Cardiac fibroblast (primary cell): ENCODE data around the gene STAT6.
A peak's percentile ranks its signal among the peaks of the same experiment; 100 is the strongest.

ENCODE experiments used
- DNase-seq, 2 donors: peaks; one replicate each; pipeline versions ENCODE4 v3.0.0 to v3.0.0-alpha.2; 2010; ENCODE audit warnings: low read depth in 2 of 2
- H3K4me3 ChIP-seq, 2 donors: replicated peaks in 1 of 2; 1 replicate in 1 of 2; 2 replicates in 1 of 2; pipeline ENCODE4 v1.5.1; 2011; ENCODE audit warnings: low read depth in 2 of 2, low read length in 2 of 2, mild to moderate bottlenecking in 2 of 2, moderate library complexity in 1 of 2
- TF ChIP-seq, protein P1 (sequence below): IDR thresholded peaks from one replicate; pipeline ENCODE4 v1.5.1; 2011; ENCODE audit warnings: low read depth, mild to moderate bottlenecking, low read length, inconsistent platforms

STAT6 gene

DNA sequence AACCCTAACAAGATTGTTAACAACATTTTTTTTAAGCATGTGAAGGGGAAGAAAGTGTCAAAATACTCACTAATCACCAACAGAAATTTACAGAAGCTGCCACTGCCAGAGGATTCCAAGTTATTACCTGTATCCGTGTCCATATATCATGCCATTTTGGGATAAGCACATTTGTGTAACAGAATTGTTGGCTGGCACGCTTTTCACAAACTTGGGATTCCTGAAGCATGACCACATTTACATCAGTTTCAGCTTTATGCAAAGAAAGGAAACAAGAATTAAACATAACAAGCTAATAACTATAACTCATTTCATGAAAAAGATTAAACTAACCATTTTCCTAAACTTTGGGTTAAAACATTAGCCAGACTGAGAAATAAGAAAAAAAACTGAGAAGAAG lies 38.5 kb downstream of the STAT6 start:
- peak in 1 of 2 donors; percentile 21 for DNase-seq
- TF ChIP-seq, protein P1, sequence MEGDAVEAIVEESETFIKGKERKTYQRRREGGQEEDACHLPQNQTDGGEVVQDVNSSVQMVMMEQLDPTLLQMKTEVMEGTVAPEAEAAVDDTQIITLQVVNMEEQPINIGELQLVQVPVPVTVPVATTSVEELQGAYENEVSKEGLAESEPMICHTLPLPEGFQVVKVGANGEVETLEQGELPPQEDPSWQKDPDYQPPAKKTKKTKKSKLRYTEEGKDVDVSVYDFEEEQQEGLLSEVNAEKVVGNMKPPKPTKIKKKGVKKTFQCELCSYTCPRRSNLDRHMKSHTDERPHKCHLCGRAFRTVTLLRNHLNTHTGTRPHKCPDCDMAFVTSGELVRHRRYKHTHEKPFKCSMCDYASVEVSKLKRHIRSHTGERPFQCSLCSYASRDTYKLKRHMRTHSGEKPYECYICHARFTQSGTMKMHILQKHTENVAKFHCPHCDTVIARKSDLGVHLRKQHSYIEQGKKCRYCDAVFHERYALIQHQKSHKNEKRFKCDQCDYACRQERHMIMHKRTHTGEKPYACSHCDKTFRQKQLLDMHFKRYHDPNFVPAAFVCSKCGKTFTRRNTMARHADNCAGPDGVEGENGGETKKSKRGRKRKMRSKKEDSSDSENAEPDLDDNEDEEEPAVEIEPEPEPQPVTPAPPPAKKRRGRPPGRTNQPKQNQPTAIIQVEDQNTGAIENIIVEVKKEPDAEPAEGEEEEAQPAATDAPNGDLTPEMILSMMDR: no peak
- H3K4me3 ChIP-seq: no peak overlapping the region

DNA sequence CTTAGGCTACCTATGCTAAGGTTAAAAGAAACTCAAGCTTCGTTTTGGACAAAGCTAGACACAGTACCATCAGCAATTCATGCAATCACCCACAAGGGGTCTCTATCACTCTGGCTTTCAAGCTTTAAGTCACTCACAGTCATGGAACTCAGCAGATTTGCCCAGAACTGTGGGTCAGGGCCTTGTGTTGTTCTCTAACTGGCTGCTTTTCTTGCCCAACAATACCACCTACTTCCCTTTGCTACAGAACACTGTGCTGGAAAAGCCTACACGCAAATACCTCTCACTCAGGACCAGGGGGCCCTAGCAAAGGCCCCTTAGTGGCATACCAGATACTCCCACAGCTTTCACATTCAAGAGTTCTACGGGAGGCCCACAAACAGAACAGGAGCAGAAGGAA lies 41.6 kb downstream of the STAT6 start:
- H3K4me3 ChIP-seq: no peak overlapping the region
- DNase-seq: peak; percentile 91 to 96

DNA sequence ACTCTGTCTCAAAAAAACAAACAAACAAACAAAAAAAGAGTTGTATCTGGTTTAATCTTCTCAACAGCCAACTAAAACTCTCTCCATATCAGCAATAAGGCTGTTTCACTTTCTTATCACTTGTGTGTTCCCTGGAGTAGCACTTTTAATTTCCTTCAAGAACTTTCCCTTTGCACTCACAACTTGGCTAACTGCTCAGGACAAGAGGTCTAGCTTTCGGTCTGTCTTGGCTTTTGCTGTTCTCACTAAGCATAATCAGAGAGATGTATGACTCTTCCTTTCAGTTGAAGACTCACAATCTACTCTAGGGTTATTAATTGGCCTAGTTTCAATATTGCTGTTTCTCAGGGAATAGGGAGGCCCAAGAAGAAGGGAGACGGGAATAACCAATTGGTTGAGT lies 44.9 kb downstream of the STAT6 start:
- TF ChIP-seq, protein P1: no peak
- no peak for DNase-seq
- no peak overlapping the region for H3K4me3 ChIP-seq

More for the DNA sequence above, 41.6 kb downstream of the STAT6 start:
- TF ChIP-seq, protein P1: peak; percentile 83

DNA sequence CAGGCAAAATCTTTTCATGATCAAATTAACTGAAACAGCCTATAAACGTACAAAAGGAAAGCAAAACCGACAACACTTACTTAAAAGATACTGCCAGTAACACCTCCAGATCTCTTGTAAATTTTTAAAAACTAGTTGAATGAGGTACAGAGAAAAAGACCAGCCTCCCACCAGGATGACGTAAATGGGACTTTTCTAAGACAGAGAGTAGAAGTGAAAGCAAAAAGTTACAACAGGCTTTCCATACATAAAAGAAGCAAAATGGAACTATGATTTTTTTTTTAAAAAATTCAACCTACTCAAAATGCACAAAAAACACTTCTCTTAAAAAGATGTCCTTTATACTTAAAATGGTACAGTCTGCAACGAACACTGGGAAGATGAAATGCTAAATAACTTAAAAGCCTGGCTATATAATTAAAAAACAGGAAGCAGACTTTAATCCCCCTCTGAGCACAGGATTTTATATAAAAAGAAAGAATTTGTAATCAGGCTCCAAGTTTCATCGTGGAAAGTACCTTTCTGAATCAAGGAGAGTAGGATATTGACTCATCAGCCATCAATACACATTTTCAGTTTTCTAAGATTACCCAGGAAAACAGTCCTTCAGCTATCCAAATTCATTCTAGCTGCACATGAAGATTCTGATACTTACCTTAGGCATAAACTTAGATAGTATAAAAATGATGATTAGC lies 47.0 kb downstream of the STAT6 start:
- TF ChIP-seq, protein P1: no peak
- H3K4me3 ChIP-seq: no peak overlapping the region
- DNase-seq: no peak

DNA sequence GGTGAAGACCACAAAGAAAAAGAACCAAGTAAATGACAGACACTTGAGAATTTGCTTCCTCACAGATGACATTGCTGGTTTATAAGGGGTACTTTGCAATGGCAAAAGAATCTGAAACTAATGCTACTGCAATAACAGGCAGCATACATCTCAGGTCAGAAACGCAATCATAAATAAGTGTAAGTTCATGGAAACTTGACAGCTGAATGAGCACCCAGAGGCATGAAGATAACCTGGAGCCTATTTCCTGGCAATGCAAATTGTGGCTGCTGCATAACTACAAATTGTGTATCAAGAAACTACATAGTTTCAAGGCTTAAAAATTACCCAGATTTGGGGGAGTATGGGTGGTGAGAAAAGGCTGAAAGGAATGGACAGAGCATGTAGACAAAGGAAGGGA lies 52.7 kb downstream of the STAT6 start:
- no peak overlapping the region for H3K4me3 ChIP-seq
- no peak for DNase-seq
- TF ChIP-seq, protein P1: no peak

DNA sequence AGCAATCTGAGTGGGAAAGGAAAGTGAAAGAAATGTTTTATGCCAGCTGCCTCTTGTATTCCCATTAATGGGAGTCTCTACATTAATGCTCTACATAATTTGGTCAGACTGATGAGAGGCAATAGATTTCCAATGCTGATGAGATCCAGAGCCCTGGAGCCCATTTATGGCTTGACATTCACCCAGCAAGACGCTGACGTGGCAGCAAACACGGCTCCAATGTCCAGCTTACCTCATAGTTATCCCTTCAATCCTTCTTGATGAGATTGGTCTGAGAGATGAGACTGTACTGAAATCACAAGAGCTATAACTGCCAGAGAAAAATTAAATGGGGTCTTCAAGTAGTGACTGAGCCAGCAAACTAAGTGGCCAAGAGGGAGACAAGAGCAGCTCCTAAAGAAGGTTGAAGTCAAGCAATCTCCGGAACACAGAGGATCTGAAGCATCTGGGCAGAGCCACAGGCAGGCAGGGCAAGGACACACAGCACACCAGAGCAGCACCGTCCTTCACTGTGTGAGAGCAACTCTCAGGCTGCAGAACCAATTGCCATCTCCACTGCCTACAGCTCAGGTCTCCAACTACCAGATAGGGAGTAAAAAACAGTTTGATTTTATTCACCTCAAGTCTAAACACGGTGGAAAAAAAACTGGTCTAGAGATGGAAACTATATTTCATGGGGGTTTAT lies 54.0 kb downstream of the STAT6 start:
- no peak for DNase-seq
- TF ChIP-seq, protein P1: no peak
- no peak overlapping the region for H3K4me3 ChIP-seq
